MM.1S (cell line): ENCODE data around the gene DSPP.

Source experiments
- CTCF ChIP-seq: fragments of 300-600 bp; sonication (generic); IDR thresholded peaks from 2 replicates; pipeline ENCODE4 v1.5.1; 2016; ENCODE audit warnings: antibody characterized with exemption, low read length, mixed read lengths
- EZH2 ChIP-seq: fragments of 300-600 bp; sonication (generic); optimal IDR thresholded peaks from 2 replicates; pipeline ENCODE3; 2017; ENCODE audit warnings: low read depth, mild to moderate bottlenecking, antibody characterized with exemption, low read length, mixed read lengths
- EZH2phosphoT487 ChIP-seq: fragments of 300-600 bp; sonication (generic); IDR thresholded peaks from 2 replicates; pipeline ENCODE4 v1.6.1; 2018; ENCODE audit warnings: antibody characterized with exemption, low read length

- no peak for TF ChIP-seq CTCF
- no peak for TF ChIP-seq EZH2phosphoT487
- no peak for TF ChIP-seq EZH2
Observed at GRCh38 chr4:87633243-87633642, 24.9 kb downstream of the DSPP start.
